Right lobe of liver (tissue), 6 donors: ENCODE measurements around the gene PAX5. TPM values are rescaled to one million over a fixed set of nuclear protein-coding genes. Genes with fewer than 3 reads are reported as not detected.

Experiments
- ATAC-seq, 4 donors: fragments of 200-7000 bp; cut with Tn5 transposase; one replicate each; pipeline ENCODE4 v1.9.1; 2020; ENCODE audit warnings: mild to moderate bottlenecking in 4 of 4, moderate library complexity in 4 of 4
- DNase-seq, 3 donors: peaks; one replicate each; pipeline ENCODE4 v3.0.0-alpha.2; 2020
- H3K27ac ChIP-seq, 3 donors: fragments of 200-600 bp; one replicate each; pipeline ENCODE4 v1.8.0; 2022
- H3K27me3 ChIP-seq, 2 donors: fragments of 200-600 bp; one replicate each; pipeline ENCODE4 v1.8.0; 2022
- H3K36me3 ChIP-seq, 4 donors: fragments of 200-600 bp; sonication (generic) in 1 of 4; one replicate each; pipeline versions ENCODE4 v1.5.1 to v1.8.0; 2017 to 2022; ENCODE audit warnings: control low read depth in 1 of 4
- H3K4me1 ChIP-seq, 4 donors: fragments of 200-600 bp; sonication (generic) in 1 of 4; one replicate each; pipeline versions ENCODE4 v1.5.1 to v1.8.0; 2017 to 2022; ENCODE audit warnings: control low read depth in 1 of 4
- H3K4me3 ChIP-seq, 3 donors: fragments of 200-600 bp; one replicate each; pipeline ENCODE4 v1.8.0; 2022
- H3K9me3 ChIP-seq, 4 donors: fragments of 200-600 bp; sonication (generic) in 1 of 4; one replicate each; pipeline versions ENCODE4 v1.5.1 to v1.8.0; 2017 to 2022; ENCODE audit warnings: control low read depth in 1 of 4
- POLR2A ChIP-seq: fragments of 450-650 bp; IDR thresholded peaks from one replicate; pipeline ENCODE4 v1.6.1; 2017; ENCODE audit warnings: antibody characterized with exemption, mild to moderate bottlenecking
- whole genome bisulfite sequencing: methylation state at CpG from one replicate; pipeline ENCODE4 v1.1.6; 2018; ENCODE audit warnings: low coverage, low lambda C conversion rate; ENCODE audit not compliant: insufficient coverage; ENCODE audit errors: missing lambda C conversion rate; 5-methylcytosine and 5-hydroxymethylcytosine counted together
- intact Hi-C, 2 donors: fragments of 100-400 bp; cut with DNase I; formaldehyde crosslinking; loops; one replicate each; pipeline versions ENCODE4 v1.11.2 to v1.14.1; 2022
- total RNA-seq, 6 experiments: library from RNA; depleted of rRNA in 2 of 6; stranded (reverse); fragments of >200 nt in 2 of 6; fragmentation: NEBNext Ultra II Directional in 3 of 6; extraction: Animal tissue kit (Norgen Biotek cat#: 25700) in 3 of 6; gene quantifications; one replicate each; pipeline versions ENCODE4 v1.1.0 to v1.2.4, GENCODE V29; 2016 to 2023
- TF ChIP-seq, protein P1 (sequence below), 4 donors: fragments of 200-600 bp in 3 of 4; fragments of 450-650 bp in 1 of 4; IDR thresholded peaks; one replicate each; pipeline versions ENCODE4 v1.5.1 to v1.8.0; 2016 to 2022; ENCODE audit warnings: antibody characterized with exemption in 4 of 4, mild to moderate bottlenecking in 2 of 4
- donor health status: DM: no; HTN: yes; CAD: no.
- donor health status: DM: no; HTN: no; CAD: no.
- donor health status: DM: no; HTN: no; CAD: no.
- donor health status: DM: no; HTN: yes; CAD: no.
- donor health status: DM: no; HTN: yes; CAD: no.

Gene PAX5
- total RNA-seq, 6 experiments from 2014 or later = 0.12 to 0.18 TPM; not detected in 4

DNA sequence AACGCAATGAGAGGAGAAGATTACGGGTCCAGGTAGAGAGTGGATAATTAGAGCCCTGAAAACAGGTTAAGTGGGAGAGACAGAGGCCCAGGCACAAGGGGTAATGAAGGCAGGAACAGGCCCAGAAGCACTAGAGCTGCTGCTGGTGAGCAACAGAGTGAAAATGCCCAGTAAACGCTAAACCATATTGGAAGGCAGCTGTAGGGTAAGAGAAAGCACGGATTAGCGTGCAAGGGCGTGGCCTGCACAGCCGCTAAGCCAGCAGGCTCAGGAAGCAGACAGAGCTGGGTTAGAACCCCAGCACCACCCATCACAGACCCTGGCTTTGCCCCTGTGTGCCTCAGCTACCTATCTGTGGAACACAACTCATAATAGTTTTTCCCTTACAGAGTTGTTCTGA, 93.2 kb downstream of the PAX5 start:
- TF ChIP-seq, protein P1, sequence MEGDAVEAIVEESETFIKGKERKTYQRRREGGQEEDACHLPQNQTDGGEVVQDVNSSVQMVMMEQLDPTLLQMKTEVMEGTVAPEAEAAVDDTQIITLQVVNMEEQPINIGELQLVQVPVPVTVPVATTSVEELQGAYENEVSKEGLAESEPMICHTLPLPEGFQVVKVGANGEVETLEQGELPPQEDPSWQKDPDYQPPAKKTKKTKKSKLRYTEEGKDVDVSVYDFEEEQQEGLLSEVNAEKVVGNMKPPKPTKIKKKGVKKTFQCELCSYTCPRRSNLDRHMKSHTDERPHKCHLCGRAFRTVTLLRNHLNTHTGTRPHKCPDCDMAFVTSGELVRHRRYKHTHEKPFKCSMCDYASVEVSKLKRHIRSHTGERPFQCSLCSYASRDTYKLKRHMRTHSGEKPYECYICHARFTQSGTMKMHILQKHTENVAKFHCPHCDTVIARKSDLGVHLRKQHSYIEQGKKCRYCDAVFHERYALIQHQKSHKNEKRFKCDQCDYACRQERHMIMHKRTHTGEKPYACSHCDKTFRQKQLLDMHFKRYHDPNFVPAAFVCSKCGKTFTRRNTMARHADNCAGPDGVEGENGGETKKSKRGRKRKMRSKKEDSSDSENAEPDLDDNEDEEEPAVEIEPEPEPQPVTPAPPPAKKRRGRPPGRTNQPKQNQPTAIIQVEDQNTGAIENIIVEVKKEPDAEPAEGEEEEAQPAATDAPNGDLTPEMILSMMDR (IDR thresholded peaks at IDR 0.05) = no peak
- no peak for TF ChIP-seq POLR2A
- Histone ChIP-seq H3K4me1 (no peaks in the 10 kb centered on the region), H3K9me3 (no peaks in the 10 kb centered on the region), H3K27me3 (no peaks in the 10 kb centered on the region), H3K4me3 (no peak overlapping the region), H3K36me3 (no peaks in the 10 kb centered on the region), H3K27ac (no peak overlapping the region)
- WGBS = 81% methylated on average over 3 of the region's 7 CpGs
- intact Hi-C loops = no loop called here
- DNase-seq = no peak
- no peak for ATAC-seq

DNA sequence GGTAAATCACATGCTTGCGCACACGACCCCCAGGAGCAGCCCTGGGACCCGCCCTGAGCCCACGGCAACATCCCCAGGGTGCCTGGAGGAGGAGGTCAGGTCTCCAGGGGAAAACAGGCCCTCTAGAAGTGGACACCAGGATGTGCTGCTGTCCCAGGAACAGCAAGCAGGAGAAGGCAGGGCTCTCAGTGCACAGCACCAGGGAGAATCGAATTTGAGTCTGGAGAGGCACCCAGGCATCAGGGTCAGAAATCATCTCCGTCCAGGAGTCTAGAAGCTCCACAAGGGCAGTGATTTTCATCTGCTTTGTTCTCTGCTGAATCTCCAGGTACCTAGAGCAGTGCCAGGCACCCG, 93.6 kb downstream of the PAX5 start:
- intact Hi-C loops = no loop called here
- no peaks in the 10 kb centered on the region for H3K36me3 ChIP-seq
- WGBS = 65% methylated on average over 6 of the region's 7 CpGs
- TF ChIP-seq, protein P1 (IDR thresholded peaks at IDR 0.05) = no peak
- no peak for TF ChIP-seq POLR2A
- H3K27ac ChIP-seq = no peak overlapping the region
- DNase-seq (no peak), ATAC-seq (no peak)
- H3K4me3 ChIP-seq = no peak overlapping the region
- H3K27me3 ChIP-seq = no peaks in the 10 kb centered on the region
- H3K4me1 ChIP-seq = no peaks in the 10 kb centered on the region
- H3K9me3 ChIP-seq = no peaks in the 10 kb centered on the region

DNA sequence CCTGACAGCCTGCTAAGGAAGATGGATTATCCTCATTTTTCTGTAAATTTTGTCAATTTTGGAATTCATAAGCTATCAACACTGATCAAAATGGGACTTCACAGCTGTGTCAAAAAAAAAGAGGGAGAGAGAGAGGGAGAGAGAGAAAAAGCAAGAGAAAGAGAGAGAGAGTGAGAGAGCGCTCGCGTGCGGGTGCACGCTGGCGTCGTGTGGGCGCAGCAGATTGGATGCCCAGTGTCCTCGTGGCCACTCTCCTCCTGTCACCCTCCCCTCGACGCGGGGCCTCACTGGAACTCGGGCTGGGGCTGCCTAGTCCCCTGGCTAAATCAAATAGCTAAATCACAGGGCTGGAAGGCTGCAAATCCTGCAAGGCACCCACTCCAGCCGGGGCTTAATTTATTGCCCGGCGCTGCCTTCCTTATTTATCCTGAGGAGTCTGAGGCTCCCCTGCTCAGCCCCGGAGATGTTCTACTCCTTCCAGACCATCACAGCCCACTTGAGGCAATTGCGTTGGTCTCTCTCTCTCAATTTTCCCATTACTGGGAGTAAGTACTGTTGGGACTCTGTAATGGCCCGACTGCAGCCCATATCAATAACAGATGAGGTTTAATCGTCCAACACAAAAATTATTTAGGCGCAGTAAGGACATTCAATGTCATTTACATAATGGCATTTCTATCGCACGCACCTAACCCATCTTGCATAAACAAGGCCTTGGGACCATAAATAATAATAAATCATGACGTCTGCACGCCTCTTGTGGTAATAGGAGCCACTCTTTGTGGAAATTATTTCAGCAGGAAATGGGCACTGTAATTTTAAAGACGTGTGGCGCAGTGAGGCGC, 94.2 kb downstream of the PAX5 start:
- no peak for TF ChIP-seq POLR2A
- TF ChIP-seq, protein P1 (IDR thresholded peaks at IDR 0.05) = no peak
- Histone ChIP-seq H3K27me3 (no peaks in the 10 kb centered on the region), H3K9me3 (no peaks in the 10 kb centered on the region), H3K4me3 (no peak overlapping the region), H3K27ac (no peak overlapping the region), H3K36me3 (no peaks in the 10 kb centered on the region), H3K4me1 (no peaks in the 10 kb centered on the region)
- ATAC-seq = no peak
- 75% methylated on average over 23 of the region's 28 CpGs for WGBS
- no peak for DNase-seq
- intact Hi-C loops = no loop called here

DNA sequence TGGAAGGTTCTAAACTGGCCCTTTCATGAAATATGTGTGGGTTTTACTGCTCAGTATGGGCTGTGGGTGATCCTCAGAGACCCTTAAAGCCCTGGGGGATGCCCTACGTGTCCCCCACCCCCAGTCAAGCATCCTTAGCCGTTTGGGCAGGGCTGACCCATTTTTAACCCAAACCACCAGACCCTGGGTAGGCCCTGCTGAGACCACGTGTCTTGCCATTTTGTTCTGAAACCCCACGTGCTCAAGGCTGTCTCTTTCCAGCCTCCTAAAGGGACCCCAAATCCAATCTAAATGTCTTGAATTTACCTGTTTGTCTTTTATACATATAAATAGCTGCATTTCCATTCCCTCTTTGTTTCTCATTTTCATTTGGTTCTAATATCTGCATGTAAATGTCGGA, 94.9 kb downstream of the PAX5 start:
- ATAC-seq = no peak
- WGBS = 61% methylated on average over 5 of the region's 5 CpGs

More for the DNA sequence above, 94.9 kb downstream of the PAX5 start:
- DNase-seq = no peak
- Histone ChIP-seq H3K27me3 (no peaks in the 10 kb centered on the region), H3K36me3 (no peaks in the 10 kb centered on the region), H3K9me3 (no peaks in the 10 kb centered on the region), H3K4me1 (no peaks in the 10 kb centered on the region), H3K4me3 (no peak overlapping the region), H3K27ac (no peak overlapping the region)
- TF ChIP-seq, protein P1 (IDR thresholded peaks at IDR 0.05) = no peak
- TF ChIP-seq POLR2A = no peak
- intact Hi-C loops = no loop called here
